K562 (cell line): Measurements from ENCODE around the gene FAM118B. TPM values are rescaled to one million over a fixed set of nuclear protein-coding genes. Genes with fewer than 3 reads are reported as not detected.

ENCODE experiments used
- ATAC-seq: fragments of 200-7000 bp; cut with Tn5 transposase; 3 replicates; pipeline ENCODE4 v1.9.1; 2020; ENCODE audit warnings: moderate library complexity
- BruUV-seq: library from RNA; stranded (reverse); fragments of 400-500 nt; replicated peaks from 2 replicates; lab custom pipeline; 2021; lab: Mats Ljungman, UMichigan
- CTCF ChIA-PET: fragments of 300-600 bp; formaldehyde crosslinking; extraction: SDS; loops from one replicate; lab custom pipeline; 2021; ENCODE audit warnings: low intra/inter-chr PET ratio; lab: Yijun Ruan, JAX
- POLR2A ChIA-PET: fragments of 300-600, 350-650 bp; sonication (Branson Sonifier 250); formaldehyde crosslinking; extraction: SDS; loops from one replicate; lab custom pipeline; 2021; ENCODE audit warnings: antibody characterized with exemption, inconsistent platforms; lab: Yijun Ruan, JAX
- DNase-seq, 4 experiments: peaks; one replicate each; pipeline versions ENCODE4 v3.0.0 to v3.0.0-alpha.2; 2011 to 2018; ENCODE audit warnings: low spot score in 3 of 4, mixed read lengths in 3 of 4; ENCODE audit errors: extremely low read depth in 1 of 4
- FAIRE-seq: peaks from 2 replicates; lab custom pipeline; 2011; peaks lifted over from hg19 to GRCh38; lab: Jason Lieb, UNC
- H2AFZ ChIP-seq: 2 replicates; pipeline ENCODE4 v1.6.0; 2011; ENCODE audit warnings: low read depth, low read length, control low read depth, inconsistent platforms
- H3K27ac ChIP-seq: fragments of 200-600 bp; 3 replicates; pipeline ENCODE4 v1.8.0; 2011; ENCODE audit warnings: low read depth, mild to moderate bottlenecking, control low read depth, inconsistent platforms, low read length, moderate library complexity, mixed read lengths; ENCODE audit errors: extremely low read depth
- H3K27me3 ChIP-seq, 2 experiments: fragments of 300-600 bp in 1 of 2; 2 replicates in 1 of 2; 3 replicates in 1 of 2; pipeline versions ENCODE4 v1.6.0 to v1.8.0; 2011; ENCODE audit warnings: inconsistent platforms in 2 of 2, low read length in 2 of 2, mild to moderate bottlenecking in 1 of 2, mixed read lengths in 1 of 2, moderate library complexity in 1 of 2; ENCODE audit not compliant: control insufficient read depth in 2 of 2, insufficient read depth in 2 of 2
- H3K36me3 ChIP-seq: fragments of 300-600 bp; 3 replicates; pipeline ENCODE4 v1.8.0; 2011; ENCODE audit warnings: mild to moderate bottlenecking, low read length, inconsistent platforms; ENCODE audit not compliant: control insufficient read depth, insufficient read depth
- H3K4me1 ChIP-seq, 2 experiments: fragments of 200-600 bp in 1 of 2; replicated peaks in 1 of 2; 2 replicates in 1 of 2; 3 replicates in 1 of 2; pipeline versions ENCODE4 v1.5.1 to v1.8.0; 2011; ENCODE audit warnings: inconsistent platforms in 2 of 2, low read length in 2 of 2, mild to moderate bottlenecking in 1 of 2, mixed read lengths in 1 of 2, moderate library complexity in 1 of 2; ENCODE audit not compliant: control insufficient read depth in 2 of 2, insufficient read depth in 2 of 2
- H3K4me2 ChIP-seq: 2 replicates; pipeline ENCODE4 v1.6.1; 2011; ENCODE audit warnings: low read length, control low read depth, inconsistent platforms, mixed read lengths; ENCODE audit not compliant: insufficient read depth
- H3K4me3 ChIP-seq: fragments of 200-600 bp; sonication (generic), shearing (Covaris generic); 2 replicates; pipeline ENCODE4 v1.5.1; 2016; ENCODE audit warnings: control low read depth, inconsistent platforms
- H3K79me2 ChIP-seq: fragments of 200-600 bp; 3 replicates; pipeline ENCODE4 v1.8.0; 2011; ENCODE audit warnings: low read length, inconsistent platforms; ENCODE audit not compliant: control insufficient read depth, insufficient read depth
- H3K9ac ChIP-seq, 2 experiments: 2 replicates each; pipeline versions ENCODE4 v1.6.0 to v1.6.1; 2011; ENCODE audit warnings: low read depth in 2 of 2, low read length in 2 of 2, control low read depth in 1 of 2, inconsistent platforms in 1 of 2, mild to moderate bottlenecking in 1 of 2, mixed read lengths in 1 of 2; ENCODE audit not compliant: insufficient read depth in 1 of 2
- H3K9me1 ChIP-seq: one replicate; pipeline ENCODE4 v1.6.0; 2011; ENCODE audit warnings: inconsistent platforms, mild to moderate bottlenecking, low read length, moderate library complexity; ENCODE audit not compliant: control insufficient read depth, insufficient read depth
- H3K9me3 ChIP-seq: replicated peaks from 2 replicates; pipeline ENCODE4 v1.5.1; 2011; ENCODE audit warnings: low read depth, low read length, inconsistent platforms; ENCODE audit not compliant: control insufficient read depth, insufficient read depth
- H4K20me1 ChIP-seq: replicated peaks from 2 replicates; pipeline ENCODE4 v1.6.1; 2011; ENCODE audit warnings: low read length, inconsistent platforms, mixed read lengths; ENCODE audit not compliant: control insufficient read depth, insufficient read depth
- BACH1 ChIP-seq: fragments of 200-800 bp; sonication (Bioruptor generic); IDR thresholded peaks from 2 replicates; pipeline ENCODE4 v1.6.1; 2016; ENCODE audit warnings: missing genetic modification characterization, missing compliant biosample characterization
- CBFB ChIP-seq: sonication (generic); formaldehyde crosslinking; IDR thresholded peaks from 2 replicates; pipeline ENCODE4 v1.4.0; 2020; ENCODE audit warnings: mild to moderate bottlenecking, missing genetic modification reagents
- CCAR2 ChIP-seq: fragments of 200-400 bp; formaldehyde crosslinking; IDR thresholded peaks from 2 replicates; pipeline ENCODE4 v1.6.1; 2017; ENCODE audit warnings: mild to moderate bottlenecking, low read depth, low read length
- GATAD2A ChIP-seq: fragments of 450-650 bp; IDR thresholded peaks from 2 replicates; pipeline ENCODE4 v1.6.1; 2017
- HNRNPLL ChIP-seq: fragments of 200-400 bp; formaldehyde crosslinking; IDR thresholded peaks from 2 replicates; pipeline ENCODE4 v1.6.1; 2017; ENCODE audit warnings: low read length, low read depth, mild to moderate bottlenecking; ENCODE audit not compliant: poor library complexity, severe bottlenecking
- IRF2 ChIP-seq: sonication (generic); formaldehyde crosslinking; IDR thresholded peaks from 2 replicates; pipeline ENCODE4 v1.8.1; 2022; ENCODE audit warnings: mild to moderate bottlenecking, missing genetic modification reagents
- PML ChIP-seq: IDR thresholded peaks from 2 replicates; pipeline ENCODE4 v1.6.1; 2012; ENCODE audit warnings: low read length, inconsistent platforms
- PPARD ChIP-seq: fragments of 250-450 bp; sonication (Bioruptor Pico); IDR thresholded peaks from 2 replicates; pipeline ENCODE4 v1.8.0; 2022; ENCODE audit warnings: inconsistent platforms, mild to moderate bottlenecking, moderate library complexity
- PYGO2 ChIP-seq: fragments of 450-650 bp; IDR thresholded peaks from 2 replicates; pipeline ENCODE4 v1.6.1; 2016; ENCODE audit warnings: mild to moderate bottlenecking, missing genetic modification characterization, moderate library complexity, missing compliant biosample characterization
- SMC3 ChIP-seq: conservative IDR thresholded peaks from 2 replicates; pipeline ENCODE4 v1.6.1; 2011; ENCODE audit warnings: low read depth, low read length, improper control_type of control experiment; ENCODE audit not compliant: insufficient read depth
- WGBS: fragments of 100-300 bp; shearing (Covaris generic); methylation state at CpG from one replicate; pipeline ENCODE4 v1.1.6; 2016; ENCODE audit warnings: low coverage, mixed read lengths; ENCODE audit not compliant: insufficient coverage; ENCODE audit errors: missing lambda C conversion rate; 5-methylcytosine and 5-hydroxymethylcytosine counted together
- in situ Hi-C: fragments of 300-500 bp; cut with MboI; formaldehyde crosslinking; loops from 4 replicates; pipeline ENCODE4 v1.15.0; 2018; ENCODE audit warnings: inconsistent platforms, mixed read lengths
- intact Hi-C: fragments of 100-400 bp; cut with micrococcal nuclease; formaldehyde crosslinking; loops from 2 replicates; pipeline ENCODE4 v1.14.2; 2022
- polyA plus RNA-seq, 8 experiments: library from polyadenylated mRNA; depleted of rRNA in 4 of 8; stranded (reverse) in 5 of 8; unstranded in 3 of 8; fragments of >200 nt; fragmentation: Nextera tagmentation in 2 of 8; fragmentation: Illumina TruSeq in 1 of 8; extraction: Ambion mirVana in 2 of 8; extraction: Trizol in 1 of 8; gene quantifications; 2 replicates each; pipeline versions ENCODE4 v1.2.1 to v1.2.3, GENCODE V29; 2011 to 2014; ENCODE audit warnings: inconsistent platforms in 1 of 8, missing spikeins in 1 of 8
- total RNA-seq, 7 experiments: library from RNA; depleted of rRNA in 6 of 7; stranded (reverse); fragments of >200 nt in 6 of 7; fragmentation: Illumina TruSeq in 2 of 7; extraction: Trizol in 2 of 7; gene quantifications; 2 replicates each; pipeline versions ENCODE4 v1.2.1 to v1.2.3, GENCODE V29; 2011 to 2021; ENCODE audit warnings: low replicate concordance in 1 of 7
- TF ChIP-seq, protein P1 (sequence below): fragments of 250-450 bp; sonication (Bioruptor Pico); IDR thresholded peaks from 2 replicates; pipeline ENCODE4 v1.5.0; 2021; ENCODE audit warnings: mild to moderate bottlenecking, moderate library complexity
- TF ChIP-seq, protein P2 (sequence below), 2 experiments: fragments of 250-450 bp in 1 of 2; fragments of 450-650 bp in 1 of 2; sonication (Bioruptor Pico) in 1 of 2; IDR thresholded peaks; 2 replicates each; pipeline versions ENCODE4 v1.6.1 to v1.8.0; 2016 to 2021; ENCODE audit warnings: mild to moderate bottlenecking in 2 of 2, moderate library complexity in 2 of 2, missing compliant biosample characterization in 1 of 2, missing genetic modification characterization in 1 of 2

The FAM118B gene
- total and polyA plus RNA-seq, 9 of the 15 experiments (the other 6 are each of a cell fraction or from before 2014, with no cell fraction given), result 12.0 to 49.0 (median 22.1) TPM

DNA sequence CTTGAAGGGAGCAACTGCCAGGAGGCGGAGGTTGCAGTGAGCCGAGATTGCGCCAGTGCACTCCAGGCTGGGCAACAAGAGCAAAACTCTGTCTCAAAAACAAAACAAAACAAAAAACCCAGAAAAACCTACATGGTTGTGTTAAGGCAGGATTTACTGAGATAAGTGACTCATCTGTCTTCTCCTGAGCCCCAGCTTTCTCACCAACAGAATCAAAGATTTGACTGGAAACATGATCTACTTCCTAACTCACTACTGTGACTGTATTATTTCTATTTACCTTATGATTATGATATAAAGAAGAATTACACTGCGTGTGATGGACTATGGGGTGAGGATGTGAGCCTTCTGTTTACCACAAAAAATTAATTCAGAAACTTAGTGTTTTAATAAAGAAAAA, 21.8 kb downstream of the FAM118B start:
- Histone ChIP-seq H3K27me3 (no peaks in the 10 kb centered on the region), H3K27ac (no peak overlapping the region), H2AFZ (no peak overlapping the region), H3K9me3 (no peaks in the 10 kb centered on the region), H3K9ac (no peak overlapping the region), H3K36me3 (peaks cover 24% of the 10 kb centered on the region), H4K20me1 (no peaks in the 10 kb centered on the region), H3K4me3 (no peak overlapping the region), H3K4me1 (no peaks in the 10 kb centered on the region), H3K79me2 (0 out of 3 replicates have a peak, but pooled peaks cover 2% of the 10 kb centered on the region), H3K4me2 (no peak overlapping the region), H3K9me1 (no peaks in the 10 kb centered on the region)
- in situ Hi-C loops (no loop called here), intact Hi-C loops (no loop called here)
- ATAC-seq, result no peak
- no peak for FAIRE-seq
- WGBS, result 88% methylated on average over 4 of the region's 4 CpGs
- TF ChIP-seq GATAD2A (no peak), PPARD (CRISPR knock-in tag) (no peak), PYGO2 (tag) (no peak), CBFB (CRISPR knock-in tag) (no peak), CCAR2 (no peak), IRF2 (CRISPR knock-in tag) (no peak), PML (no peak), BACH1 (no peak), HNRNPLL (no peak), SMC3 (no peak)
- TF ChIP-seq, protein P1, sequence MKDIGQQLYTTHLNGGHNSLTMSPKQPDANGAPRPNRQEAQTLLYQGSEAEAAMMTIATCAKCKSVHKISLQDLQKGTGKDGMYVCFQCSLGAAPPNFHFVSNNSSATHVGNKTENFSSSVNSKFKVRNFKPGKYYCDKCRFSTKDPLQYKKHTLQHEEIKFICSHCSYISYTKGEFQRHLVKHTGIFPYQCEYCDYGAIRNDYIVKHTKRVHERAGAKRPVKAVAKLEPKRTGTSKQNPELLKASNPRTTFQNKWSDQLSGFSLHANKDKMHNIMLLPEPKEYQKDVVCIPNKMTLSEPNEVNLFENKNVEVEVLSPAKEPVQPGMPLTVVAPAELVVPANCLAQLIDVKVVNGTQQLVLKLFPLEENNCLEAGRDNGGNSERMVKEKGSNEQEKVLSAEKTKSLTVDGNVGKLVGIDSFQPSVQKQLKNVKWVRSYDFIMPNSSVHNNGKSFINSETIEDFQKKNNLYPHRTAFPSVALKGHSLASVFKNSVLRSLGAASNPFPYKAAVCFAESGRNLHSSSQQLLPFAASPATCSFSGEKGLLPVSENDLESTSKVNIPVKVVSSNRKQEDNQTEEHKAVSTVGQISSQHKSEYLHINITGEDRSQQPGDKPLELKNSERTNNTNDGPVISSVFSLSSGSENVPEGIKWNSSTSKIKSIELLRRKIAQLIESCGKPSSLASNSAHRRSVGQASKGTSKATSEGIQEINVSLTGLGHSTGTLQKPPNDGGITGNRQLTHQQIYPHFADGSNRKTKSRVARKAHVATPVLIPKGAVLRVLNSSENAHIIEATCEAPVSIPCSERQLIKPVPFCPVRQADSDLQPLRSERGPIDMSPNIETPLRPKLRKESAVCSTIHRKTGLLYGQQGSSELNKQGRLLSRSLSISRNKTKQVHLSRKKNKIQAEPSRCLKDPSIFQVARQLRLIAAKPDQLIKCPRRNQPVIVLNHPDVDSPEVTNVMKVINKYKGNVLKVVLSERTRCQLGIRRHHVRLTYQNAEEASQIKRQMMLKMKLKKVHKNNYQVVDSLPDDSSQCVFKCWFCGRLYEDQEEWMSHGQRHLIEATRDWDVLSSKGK (CRISPR knock-in tag), result no peak
- TF ChIP-seq, protein P2, sequence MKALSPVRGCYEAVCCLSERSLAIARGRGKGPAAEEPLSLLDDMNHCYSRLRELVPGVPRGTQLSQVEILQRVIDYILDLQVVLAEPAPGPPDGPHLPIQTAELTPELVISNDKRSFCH (CRISPR knock-in tag; IDR thresholded peaks at IDR 0.05), result no peak
- TF ChIP-seq, protein P2 (tag; IDR thresholded peaks at IDR 0.05), result no peak
- ChIA-PET POLR2A (no interaction called here), CTCF (no interaction called here)
- BruUV-seq, result no TSS peak
- no peak for DNase-seq
